HFF-Myc (cell line): Measurements from ENCODE around the gene FLT1.

Experiments
- DNase-seq: peaks from one replicate; pipeline ENCODE4 v3.0.0-alpha.2; 2011; ENCODE audit warnings: low read depth; ENCODE audit errors: extremely low read depth
- H3K4me3 ChIP-seq: replicated peaks from 2 replicates; pipeline ENCODE4 v1.5.1; 2011; ENCODE audit warnings: low read depth, mild to moderate bottlenecking, control low read depth, low read length
- TF ChIP-seq, protein P1 (sequence below): IDR thresholded peaks from 2 replicates; pipeline ENCODE4 v1.5.1; 2012; ENCODE audit warnings: mild to moderate bottlenecking, low read depth, low read length, control low read depth; ENCODE audit errors: missing control alignments

FLT1 gene

DNA sequence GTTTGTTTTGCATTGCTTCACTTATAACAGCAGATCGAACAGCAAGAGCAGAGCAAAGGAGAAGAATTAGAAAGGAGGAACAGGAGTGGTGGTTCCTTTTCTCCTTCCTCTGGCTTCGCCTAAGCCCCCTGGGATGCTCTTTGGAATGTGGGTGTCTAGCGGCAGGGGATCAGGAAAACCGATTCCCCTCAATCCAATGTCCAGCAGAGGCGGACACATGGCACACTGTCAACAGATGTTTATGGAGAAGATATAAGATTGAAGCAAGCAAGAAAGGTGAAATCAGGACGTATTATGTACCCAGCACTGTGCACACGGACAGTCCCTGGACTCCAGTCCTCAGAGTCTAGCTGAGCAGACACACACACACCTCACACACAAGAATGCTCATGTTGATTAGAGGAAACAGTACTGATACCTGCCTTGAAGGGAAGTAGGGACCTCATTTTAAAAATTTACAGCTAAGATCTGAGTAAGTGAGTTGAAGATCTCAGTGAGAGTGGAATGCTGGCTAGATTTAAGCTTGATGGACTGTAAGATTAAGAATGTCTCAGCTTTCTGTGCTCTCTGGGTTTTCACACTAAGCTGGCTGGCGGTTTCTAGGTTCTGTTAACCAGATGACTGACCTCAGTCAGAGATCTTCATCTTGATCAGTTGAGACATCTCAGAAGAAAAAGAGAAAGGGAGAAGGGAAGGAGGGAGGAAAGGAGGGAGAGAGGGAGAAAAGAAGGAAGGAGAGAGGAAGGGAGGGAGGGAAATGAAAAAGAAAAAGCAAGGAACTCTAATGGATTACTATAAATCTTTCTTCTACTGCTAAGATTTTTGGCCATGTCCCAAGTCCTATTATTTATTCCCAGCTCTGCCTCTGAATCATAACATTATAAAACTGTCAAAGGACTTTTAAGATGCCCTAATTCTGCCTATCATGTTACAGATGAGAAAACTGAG, 44.8 kb downstream of the FLT1 start:
- no peak overlapping the region for H3K4me3 ChIP-seq
- peak; percentile 40 for DNase-seq
- TF ChIP-seq, protein P1, sequence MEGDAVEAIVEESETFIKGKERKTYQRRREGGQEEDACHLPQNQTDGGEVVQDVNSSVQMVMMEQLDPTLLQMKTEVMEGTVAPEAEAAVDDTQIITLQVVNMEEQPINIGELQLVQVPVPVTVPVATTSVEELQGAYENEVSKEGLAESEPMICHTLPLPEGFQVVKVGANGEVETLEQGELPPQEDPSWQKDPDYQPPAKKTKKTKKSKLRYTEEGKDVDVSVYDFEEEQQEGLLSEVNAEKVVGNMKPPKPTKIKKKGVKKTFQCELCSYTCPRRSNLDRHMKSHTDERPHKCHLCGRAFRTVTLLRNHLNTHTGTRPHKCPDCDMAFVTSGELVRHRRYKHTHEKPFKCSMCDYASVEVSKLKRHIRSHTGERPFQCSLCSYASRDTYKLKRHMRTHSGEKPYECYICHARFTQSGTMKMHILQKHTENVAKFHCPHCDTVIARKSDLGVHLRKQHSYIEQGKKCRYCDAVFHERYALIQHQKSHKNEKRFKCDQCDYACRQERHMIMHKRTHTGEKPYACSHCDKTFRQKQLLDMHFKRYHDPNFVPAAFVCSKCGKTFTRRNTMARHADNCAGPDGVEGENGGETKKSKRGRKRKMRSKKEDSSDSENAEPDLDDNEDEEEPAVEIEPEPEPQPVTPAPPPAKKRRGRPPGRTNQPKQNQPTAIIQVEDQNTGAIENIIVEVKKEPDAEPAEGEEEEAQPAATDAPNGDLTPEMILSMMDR, result no peak

DNA sequence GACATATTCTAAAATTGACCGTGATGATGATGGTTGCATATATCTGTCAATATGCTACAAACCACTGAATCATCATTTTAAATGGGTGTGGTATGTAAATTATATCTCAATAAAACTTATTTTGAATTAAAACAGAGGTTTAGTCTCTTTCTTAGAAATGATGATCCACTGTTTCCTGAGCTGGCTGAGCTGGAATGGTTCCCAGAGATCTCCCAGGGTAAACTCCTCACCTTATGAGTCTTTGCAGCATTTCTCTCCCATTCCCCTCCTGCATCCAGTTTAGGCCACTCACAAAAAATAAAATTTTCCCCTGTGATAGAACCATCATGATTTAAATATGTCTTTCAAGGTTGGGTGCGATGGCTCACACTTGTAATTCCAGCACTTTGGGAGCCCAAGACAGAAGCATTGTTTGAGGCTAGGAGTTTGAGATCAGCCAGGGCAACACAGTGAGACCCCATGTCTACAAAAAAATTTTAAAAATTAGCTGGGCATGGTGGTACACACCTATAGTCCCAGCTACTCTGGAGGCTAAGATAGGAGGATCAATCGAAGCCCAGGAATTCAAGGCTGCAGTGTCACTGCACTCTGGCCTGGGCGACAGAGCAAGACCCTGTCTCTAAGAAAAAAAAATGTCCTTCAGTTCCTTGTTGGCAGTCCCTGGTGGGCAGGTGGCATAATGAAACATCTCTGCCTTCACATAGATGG, 46.1 kb downstream of the FLT1 start:
- TF ChIP-seq, protein P1, result no peak
- DNase-seq, result no peak
- H3K4me3 ChIP-seq, result no peak overlapping the region

- TF ChIP-seq, protein P1, result no peak
- H3K4me3 ChIP-seq, result no peak overlapping the region
- DNase-seq, result no peak
Observed at GRCh38 chr13:28447989-28448388, 46.9 kb downstream of the FLT1 start.

GRCh38 chr13:28447206-28447605, 47.7 kb downstream of the FLT1 start:
- DNase-seq, result no peak
- TF ChIP-seq, protein P1, result no peak
- H3K4me3 ChIP-seq, result no peak overlapping the region

DNA sequence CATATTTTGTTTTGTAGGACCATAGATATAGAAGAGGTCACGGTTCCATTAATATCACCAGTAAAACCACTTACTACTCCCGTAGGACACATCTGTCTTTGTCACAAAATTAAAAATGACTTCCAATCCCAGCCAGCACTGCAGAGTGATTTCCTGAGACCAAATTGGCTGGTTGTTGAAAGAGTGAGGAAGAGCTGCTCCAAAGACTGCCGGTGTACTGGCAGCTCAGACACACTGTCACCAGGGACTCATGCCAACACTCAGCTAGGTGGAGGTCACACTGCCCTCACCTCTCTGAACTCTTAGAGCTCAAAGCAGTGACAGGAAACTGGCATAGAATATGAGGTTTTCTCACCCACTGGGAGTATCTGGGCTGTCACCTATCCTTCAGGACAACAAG, 52.1 kb downstream of the FLT1 start:
- TF ChIP-seq, protein P1, result no peak

GRCh38 chr13:28441529-28441928, 53.4 kb downstream of the FLT1 start:
- TF ChIP-seq, protein P1, result no peak
- no peak overlapping the region for H3K4me3 ChIP-seq
- no peak for DNase-seq

More for the DNA sequence above, 52.1 kb downstream of the FLT1 start:
- no peak for DNase-seq
- no peak overlapping the region for H3K4me3 ChIP-seq
